H1 (cell line): ENCODE measurements around the gene L1TD1.
"Not testable (repeated sequence)": the region's sequence is repeated elsewhere in the genome, so short reads cannot be mapped to it uniquely, and the experiment has no call there.

Experiments
- CTCF ChIP-seq, 3 experiments: IDR thresholded peaks; 1 replicate in 2 of 3; 2 replicates in 1 of 3; pipeline versions ENCODE4 v1.5.1 to v1.6.1; 2011; ENCODE audit warnings: low read length in 3 of 3, mild to moderate bottlenecking in 3 of 3, inconsistent platforms in 2 of 3, low read depth in 1 of 3, moderate library complexity in 1 of 3; ENCODE audit not compliant: insufficient read depth in 1 of 3; ENCODE audit errors: control extremely low read depth in 1 of 3
- RAD21 ChIP-seq, 2 experiments: IDR thresholded peaks in 1 of 2; conservative IDR thresholded peaks in 1 of 2; 2 replicates each; pipeline ENCODE4 v1.6.1; 2011; ENCODE audit warnings: low read depth in 2 of 2, low read length in 2 of 2, improper control_type of control experiment in 1 of 2, inconsistent platforms in 1 of 2, mild to moderate bottlenecking in 1 of 2, moderate library complexity in 1 of 2
- SRF ChIP-seq: IDR thresholded peaks from 2 replicates; pipeline ENCODE4 v1.6.1; 2011; ENCODE audit warnings: mild to moderate bottlenecking, low read depth, low read length, moderate library complexity
- ZNF274 ChIP-seq: IDR thresholded peaks from 2 replicates; pipeline ENCODE4 v1.7.0; 2012; ENCODE audit warnings: low read length, borderline replicate concordance; ENCODE audit errors: extremely low read depth

- TF ChIP-seq CTCF (IDR thresholded peaks at IDR 0.05; ENCODE audit: control extremely low read depth in 1 of 3, insufficient read depth in 1 of 3, low read depth in 1 of 3, low read length in 3 of 3); SRF; RAD21 (IDR thresholded peaks at IDR 0.05 in 1 of 2, conservative IDR thresholded peaks at IDR 0.05 in 1 of 2; ENCODE audit: low read depth in 2 of 2, low read length in 2 of 2); ZNF274: not testable (repeated sequence)
These were observed 49.7 kb downstream of the L1TD1 start for GRCh38 chr1:62244380-62244779.
